Fibroblast of villous mesenchyme (primary cell): ENCODE data around the gene GSG1L. TPM values are rescaled to one million over a fixed set of nuclear protein-coding genes. Genes with fewer than 3 reads are reported as not detected.
"Not testable (repeated sequence)": the region's sequence is repeated elsewhere in the genome, so short reads cannot be mapped to it uniquely, and the experiment has no call there.

Experiments
- DNase-seq: peaks from one replicate; pipeline ENCODE4 v3.0.0-alpha.2; 2010; ENCODE audit warnings: low read depth
- H3K4me3 ChIP-seq: 2 replicates; pipeline ENCODE4 v1.5.1; 2011; ENCODE audit warnings: low read depth, mild to moderate bottlenecking, low read length
- total RNA-seq: library from RNA; depleted of rRNA; stranded (reverse); fragments of >200 nt; gene quantifications from 2 replicates; pipeline ENCODE4 v1.2.3, GENCODE V29; 2012
- TF ChIP-seq, protein P1 (sequence below): IDR thresholded peaks from 2 replicates; pipeline ENCODE4 v1.5.1; 2012; ENCODE audit warnings: low read depth, mild to moderate bottlenecking, low read length; ENCODE audit not compliant: insufficient read depth

GSG1L gene
- total RNA-seq, 1 donor: not detected

GRCh38 chr16:27749547-27749875 is 314.0 kb downstream of the GSG1L start:
- H3K4me3 ChIP-seq: no peak overlapping the region
- TF ChIP-seq, protein P1, sequence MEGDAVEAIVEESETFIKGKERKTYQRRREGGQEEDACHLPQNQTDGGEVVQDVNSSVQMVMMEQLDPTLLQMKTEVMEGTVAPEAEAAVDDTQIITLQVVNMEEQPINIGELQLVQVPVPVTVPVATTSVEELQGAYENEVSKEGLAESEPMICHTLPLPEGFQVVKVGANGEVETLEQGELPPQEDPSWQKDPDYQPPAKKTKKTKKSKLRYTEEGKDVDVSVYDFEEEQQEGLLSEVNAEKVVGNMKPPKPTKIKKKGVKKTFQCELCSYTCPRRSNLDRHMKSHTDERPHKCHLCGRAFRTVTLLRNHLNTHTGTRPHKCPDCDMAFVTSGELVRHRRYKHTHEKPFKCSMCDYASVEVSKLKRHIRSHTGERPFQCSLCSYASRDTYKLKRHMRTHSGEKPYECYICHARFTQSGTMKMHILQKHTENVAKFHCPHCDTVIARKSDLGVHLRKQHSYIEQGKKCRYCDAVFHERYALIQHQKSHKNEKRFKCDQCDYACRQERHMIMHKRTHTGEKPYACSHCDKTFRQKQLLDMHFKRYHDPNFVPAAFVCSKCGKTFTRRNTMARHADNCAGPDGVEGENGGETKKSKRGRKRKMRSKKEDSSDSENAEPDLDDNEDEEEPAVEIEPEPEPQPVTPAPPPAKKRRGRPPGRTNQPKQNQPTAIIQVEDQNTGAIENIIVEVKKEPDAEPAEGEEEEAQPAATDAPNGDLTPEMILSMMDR: no peak
- no peak for DNase-seq

- DNase-seq: peak; percentile 88
- no peak overlapping the region for H3K4me3 ChIP-seq
- TF ChIP-seq, protein P1: peak; percentile 39
Measured at GRCh38 chr16:27748868-27749546, 314.5 kb downstream of the GSG1L start.

- TF ChIP-seq, protein P1: no peak
- no peak overlapping the region for H3K4me3 ChIP-seq
Measured at GRCh38 chr16:27747946-27748345, 315.6 kb downstream of the GSG1L start.

GRCh38 chr16:27746076-27746855 is 317.2 kb downstream of the GSG1L start:
- TF ChIP-seq, protein P1: no peak
- no peak overlapping the region for H3K4me3 ChIP-seq
- DNase-seq: no peak

More at GRCh38 chr16:27747946-27748345, 315.6 kb downstream of the GSG1L start:
- DNase-seq: no peak

GRCh38 chr16:27745348-27745747 is 318.2 kb downstream of the GSG1L start:
- TF ChIP-seq, protein P1: no peak
- no peak for DNase-seq
- H3K4me3 ChIP-seq: no peak overlapping the region

- TF ChIP-seq, protein P1: no peak
- DNase-seq: no peak
- H3K4me3 ChIP-seq: no peak overlapping the region
Measured at GRCh38 chr16:27743963-27744362, 319.6 kb downstream of the GSG1L start.

DNA sequence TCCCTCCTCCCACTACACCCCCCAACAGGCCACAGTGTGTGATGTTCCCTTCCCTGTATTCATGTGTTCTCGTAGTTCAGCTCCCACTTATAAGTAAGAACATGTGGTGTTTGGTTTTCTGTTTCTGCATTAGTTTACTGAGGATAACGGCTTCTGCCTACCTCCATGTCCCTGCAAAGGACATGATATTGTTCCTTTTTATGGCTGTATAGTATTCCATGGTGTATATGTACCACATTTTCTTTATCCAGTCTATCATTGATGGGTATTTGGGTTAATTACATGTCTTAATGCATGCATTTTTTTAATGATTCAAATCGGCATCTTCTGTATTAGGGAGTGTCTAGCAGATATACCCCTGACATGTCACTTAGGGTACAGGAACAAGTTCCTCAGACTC is 320.5 kb downstream of the GSG1L start:
- not testable (repeated sequence) for H3K4me3 ChIP-seq, DNase-seq
